ENCODE data around the gene FANCC. TPM values are rescaled to one million over a fixed set of nuclear protein-coding genes. Genes with fewer than 3 reads are reported as not detected.
A peak's percentile ranks its signal among the peaks of the same experiment; 100 is the strongest.

FANCC gene
- total RNA-seq, 1 donor from 2014 or later = 7.9 TPM

- Histone ChIP-seq H4K20me1 (ENCODE audit: insufficient read depth, low read length) (no peaks in the 10 kb centered on the region), H3K27ac (ENCODE audit: low read depth, low read length) (no peak overlapping the region), H3K4me1 (ENCODE audit: insufficient read depth, low read length) (peaks cover 5% of the 10 kb centered on the region), H3K27me3 (ENCODE audit: insufficient read depth, low read length) (peaks cover 13% of the 10 kb centered on the region), H3K4me2 (ENCODE audit: low read length) (no peak overlapping the region), H3K36me3 (ENCODE audit: insufficient read depth, low read length) (no peaks in the 10 kb centered on the region), H3K9ac (ENCODE audit: low read length) (no peak overlapping the region), H2AFZ (ENCODE audit: low read depth, low read length) (no peak overlapping the region), H3K79me2 (ENCODE audit: insufficient read depth, low read length) (no peaks in the 10 kb centered on the region), H3K4me3 (ENCODE audit: insufficient read depth, low read depth, low read length) (no peak overlapping the region), H3K9me3 (ENCODE audit: insufficient read depth, low read depth, low read length) (no peaks in the 10 kb centered on the region)
- Mint-ChIP-seq H3K36me3 (ENCODE audit: low read depth, unreplicated experiment) (no peaks in the 10 kb centered on the region), H3K27me3 (ENCODE audit: low read depth, unreplicated experiment) (peaks cover 35% of the 10 kb centered on the region), H3K4me1 (ENCODE audit: low read depth, unreplicated experiment) (no peaks in the 10 kb centered on the region), H3K9me3 (ENCODE audit: unreplicated experiment) (peaks cover 7% of the 10 kb centered on the region), H3K27ac (ENCODE audit: unreplicated experiment) (no peak overlapping the region), H3K4me3 (ENCODE audit: unreplicated experiment) (peak overlapping the region; percentile 27)
- DNase-seq (ENCODE audit: low read depth) = no peak
- TF ChIP-seq EZH2 (IDR thresholded peaks at IDR 0.05; ENCODE audit: insufficient read depth, low read length) (no peak), CTCF (IDR thresholded peaks at IDR 0.05; ENCODE audit: insufficient read depth, low read depth, low read length) (no peak)
- FAIRE-seq = no peak
Measured at GRCh38 chr9:95350266-95350665, 32.8 kb upstream of the FANCC start.

GRCh38 chr9:95349091-95350038 lies 31.9 kb upstream of the FANCC start:
- no peak overlapping the region for H3K27ac Mint-ChIP-seq (ENCODE audit: unreplicated experiment)
- Histone ChIP-seq H3K4me2 (ENCODE audit: low read length) (peak overlapping the region; percentile 84), H3K36me3 (ENCODE audit: insufficient read depth, low read length) (no peaks in the 10 kb centered on the region), H4K20me1 (ENCODE audit: insufficient read depth, low read length) (no peaks in the 10 kb centered on the region), H2AFZ (ENCODE audit: low read depth, low read length) (peak overlapping the region; percentile 75), H3K9ac (ENCODE audit: low read length) (no peak overlapping the region), H3K4me1 (ENCODE audit: insufficient read depth, low read length) (peaks cover 5% of the 10 kb centered on the region), H3K27me3 (ENCODE audit: insufficient read depth, low read length) (peaks cover 13% of the 10 kb centered on the region), H3K9me3 (ENCODE audit: insufficient read depth, low read depth, low read length) (no peaks in the 10 kb centered on the region), H3K79me2 (ENCODE audit: insufficient read depth, low read length) (no peaks in the 10 kb centered on the region), H3K27ac (ENCODE audit: low read depth, low read length) (no peak overlapping the region), H3K4me3 (ENCODE audit: insufficient read depth, low read depth, low read length) (peak overlapping the region; percentile 39)
- FAIRE-seq (no peak), DNase-seq (ENCODE audit: low read depth) (no peak)
- no peaks in the 10 kb centered on the region for H3K36me3 Mint-ChIP-seq (ENCODE audit: low read depth, unreplicated experiment)
- H3K27me3 Mint-ChIP-seq (ENCODE audit: low read depth, unreplicated experiment) = peaks cover 32% of the 10 kb centered on the region
- H3K4me1 Mint-ChIP-seq (ENCODE audit: low read depth, unreplicated experiment) = no peaks in the 10 kb centered on the region
- H3K4me3 Mint-ChIP-seq (ENCODE audit: unreplicated experiment) = peak overlapping the region; percentile 78
- TF ChIP-seq CTCF (IDR thresholded peaks at IDR 0.05; ENCODE audit: insufficient read depth, low read depth, low read length) (no peak), EZH2 (IDR thresholded peaks at IDR 0.05; ENCODE audit: insufficient read depth, low read length) (peak; percentile 16)
- H3K9me3 Mint-ChIP-seq (ENCODE audit: unreplicated experiment) = peaks cover 7% of the 10 kb centered on the region

- no peak overlapping the region for H3K4me2 ChIP-seq (ENCODE audit: low read length)
- H3K9me3 ChIP-seq (ENCODE audit: insufficient read depth, low read depth, low read length) = no peaks in the 10 kb centered on the region
- no peaks in the 10 kb centered on the region for H3K36me3 ChIP-seq (ENCODE audit: insufficient read depth, low read length)
- H3K4me1 ChIP-seq (ENCODE audit: insufficient read depth, low read length) = peaks cover 5% of the 10 kb centered on the region
- H3K27ac Mint-ChIP-seq (ENCODE audit: unreplicated experiment) = no peak overlapping the region
- H2AFZ ChIP-seq (ENCODE audit: low read depth, low read length) = no peak overlapping the region
- no peak overlapping the region for H3K9ac ChIP-seq (ENCODE audit: low read length)
- no peaks in the 10 kb centered on the region for H3K79me2 ChIP-seq (ENCODE audit: insufficient read depth, low read length)
- H3K9me3 Mint-ChIP-seq (ENCODE audit: unreplicated experiment) = peaks cover 10% of the 10 kb centered on the region
- no peaks in the 10 kb centered on the region for H3K4me1 Mint-ChIP-seq (ENCODE audit: low read depth, unreplicated experiment)
- peaks cover 29% of the 10 kb centered on the region for H3K27me3 Mint-ChIP-seq (ENCODE audit: low read depth, unreplicated experiment)
- no peak for TF ChIP-seq EZH2 (IDR thresholded peaks at IDR 0.05; ENCODE audit: insufficient read depth, low read length)
- H3K27ac ChIP-seq (ENCODE audit: low read depth, low read length) = no peak overlapping the region
- no peak overlapping the region for H3K4me3 Mint-ChIP-seq (ENCODE audit: unreplicated experiment)
- H4K20me1 ChIP-seq (ENCODE audit: insufficient read depth, low read length) = no peaks in the 10 kb centered on the region
- no peak for FAIRE-seq
- DNase-seq (ENCODE audit: low read depth) = no peak
- H3K36me3 Mint-ChIP-seq (ENCODE audit: low read depth, unreplicated experiment) = no peaks in the 10 kb centered on the region
- H3K27me3 ChIP-seq (ENCODE audit: insufficient read depth, low read length) = peaks cover 13% of the 10 kb centered on the region
- H3K4me3 ChIP-seq (ENCODE audit: insufficient read depth, low read depth, low read length) = no peak overlapping the region
Measured at GRCh38 chr9:95346021-95346420, 28.5 kb upstream of the FANCC start.
